ENCODE measurements around the gene LIPT2. TPM values are rescaled to one million over a fixed set of nuclear protein-coding genes. Genes with fewer than 3 reads are reported as not detected.

The LIPT2 gene
- total RNA-seq, 1 experiment from 2014 or later, result 8.2 TPM

DNA sequence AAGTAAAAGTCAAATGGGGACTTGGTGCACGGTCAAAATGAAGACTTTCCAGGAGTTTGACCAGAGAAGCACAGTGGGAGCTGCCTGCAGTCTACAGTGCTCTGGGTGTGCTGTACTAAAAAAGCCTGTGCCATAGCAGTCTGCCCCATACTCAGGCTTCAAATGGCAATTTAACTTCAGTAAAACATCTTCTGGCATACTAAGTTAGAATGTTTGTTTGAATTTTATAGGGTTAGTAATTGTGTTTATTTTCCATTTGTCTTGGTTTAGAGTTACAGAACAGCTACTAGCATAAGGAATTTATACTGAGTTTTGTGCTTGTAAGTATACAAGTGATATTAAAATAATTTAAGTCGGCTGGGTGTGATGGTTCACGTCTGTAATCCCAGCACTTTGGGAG lies 29.3 kb upstream of the LIPT2 start:
- Histone ChIP-seq H3K4me1 (ENCODE audit: insufficient read depth, low read length) (no peaks in the 10 kb centered on the region), H4K5ac (ENCODE audit: insufficient read length, low read depth, low read length) (no peak overlapping the region), H3K79me1 (ENCODE audit: insufficient read depth, low read depth, low read length, poor library complexity, severe bottlenecking) (no peaks in the 10 kb centered on the region), H2BK120ac (ENCODE audit: low read depth, low read length, poor library complexity, severe bottlenecking) (no peak overlapping the region), H2BK12ac (ENCODE audit: insufficient read length, low read depth, low read length) (no peak overlapping the region), H3T11ph (ENCODE audit: low read length) (no peak overlapping the region), H3K14ac (ENCODE audit: insufficient read depth, low read length) (no peak overlapping the region), H2BK5ac (ENCODE audit: insufficient read length, low read length) (no peak overlapping the region), H3K27me3 (ENCODE audit: insufficient read depth, low read length) (no peaks in the 10 kb centered on the region), H3K9me3 (ENCODE audit: control insufficient read depth, low read depth, low read length) (no peaks in the 10 kb centered on the region), H3K9ac (ENCODE audit: extremely low read depth, insufficient read length, low read length) (no peak overlapping the region), H4K91ac (ENCODE audit: insufficient read length, low read depth, low read length) (no peak overlapping the region), H2AK5ac (ENCODE audit: insufficient read length, low read length) (no peak overlapping the region), H3K4ac (ENCODE audit: low read depth, low read length) (no peak overlapping the region), H3K79me2 (ENCODE audit: insufficient read depth, low read length) (no peaks in the 10 kb centered on the region), H2BK15ac (ENCODE audit: low read depth, low read length) (no peak overlapping the region), H4K20me1 (ENCODE audit: control insufficient read depth, insufficient read depth, insufficient read length) (no peaks in the 10 kb centered on the region), H3K4me2 (ENCODE audit: insufficient read depth, insufficient read length, low read length) (no peak overlapping the region), H2AFZ (ENCODE audit: low read length) (no peak overlapping the region), H2BK20ac (ENCODE audit: low read depth, low read length, poor library complexity, severe bottlenecking) (no peak overlapping the region), H3K56ac (ENCODE audit: insufficient read length, low read depth, low read length) (no peak overlapping the region), H3K23me2 (ENCODE audit: insufficient read length, low read depth, low read length, poor library complexity, severe bottlenecking) (no peaks in the 10 kb centered on the region), H3K18ac (ENCODE audit: insufficient read length, low read depth, low read length) (no peak overlapping the region), H4K8ac (replicated peaks; ENCODE audit: insufficient read length, low read depth, low read length) (no peak overlapping the region), H3K27ac (ENCODE audit: insufficient read length, low read depth, low read length) (no peak overlapping the region), H3K23ac (ENCODE audit: insufficient read length, low read depth, low read length) (no peak overlapping the region)
- H3K4me3 Mint-ChIP-seq, result no peak overlapping the region
- WGBS (ENCODE audit: extremely low coverage, insufficient read length, low lambda C conversion rate), result no CpG with 5 or more reads among the region's 3 CpGs
- TF ChIP-seq, protein P1, sequence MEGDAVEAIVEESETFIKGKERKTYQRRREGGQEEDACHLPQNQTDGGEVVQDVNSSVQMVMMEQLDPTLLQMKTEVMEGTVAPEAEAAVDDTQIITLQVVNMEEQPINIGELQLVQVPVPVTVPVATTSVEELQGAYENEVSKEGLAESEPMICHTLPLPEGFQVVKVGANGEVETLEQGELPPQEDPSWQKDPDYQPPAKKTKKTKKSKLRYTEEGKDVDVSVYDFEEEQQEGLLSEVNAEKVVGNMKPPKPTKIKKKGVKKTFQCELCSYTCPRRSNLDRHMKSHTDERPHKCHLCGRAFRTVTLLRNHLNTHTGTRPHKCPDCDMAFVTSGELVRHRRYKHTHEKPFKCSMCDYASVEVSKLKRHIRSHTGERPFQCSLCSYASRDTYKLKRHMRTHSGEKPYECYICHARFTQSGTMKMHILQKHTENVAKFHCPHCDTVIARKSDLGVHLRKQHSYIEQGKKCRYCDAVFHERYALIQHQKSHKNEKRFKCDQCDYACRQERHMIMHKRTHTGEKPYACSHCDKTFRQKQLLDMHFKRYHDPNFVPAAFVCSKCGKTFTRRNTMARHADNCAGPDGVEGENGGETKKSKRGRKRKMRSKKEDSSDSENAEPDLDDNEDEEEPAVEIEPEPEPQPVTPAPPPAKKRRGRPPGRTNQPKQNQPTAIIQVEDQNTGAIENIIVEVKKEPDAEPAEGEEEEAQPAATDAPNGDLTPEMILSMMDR (conservative IDR thresholded peaks at IDR 0.05), result no peak
- peaks cover 0 to under 1% of the 10 kb centered on the region in 2 experiments; a peak in 1 of 5 replicates for H3K9me3 Mint-ChIP-seq
- no peaks in the 10 kb centered on the region; a peak in 1 of 4 replicates for H3K4me1 Mint-ChIP-seq
- no peaks in the 10 kb centered on the region; the same call in 1 of the 2 replicates for H3K27me3 Mint-ChIP-seq (ENCODE audit: low read depth)
- H3K36me3 Mint-ChIP-seq (ENCODE audit: insufficient read depth in 1 of 3, low read depth in 3 of 3), result no peaks in the 10 kb centered on the region
- DNase-seq, result no peak
- H3K27ac Mint-ChIP-seq, result no peak overlapping the region

All from H9 (cell line).